ENCODE measurements around the gene EPHB1.

Gene EPHB1

GRCh38 chr3:134809427-134810051 is 14.5 kb downstream of the EPHB1 start:
- no peaks in the 10 kb centered on the region for H3K36me3 ChIP-seq (ENCODE audit: control insufficient read depth, insufficient read depth, low read length)
- H3K4me3 ChIP-seq (ENCODE audit: low read depth, low read length), result no peak overlapping the region
- H3K27me3 ChIP-seq (ENCODE audit: control insufficient read depth, insufficient read depth, low read length), result no peaks in the 10 kb centered on the region
- H3K4me1 ChIP-seq (ENCODE audit: control insufficient read depth, insufficient read depth, low read length), result peaks cover 27% of the 10 kb centered on the region
- H3K9ac ChIP-seq (ENCODE audit: low read depth, low read length), result no peak overlapping the region
- peak overlapping the region; percentile 54 for H3K27ac ChIP-seq (ENCODE audit: low read depth, low read length)
- H3K9me3 ChIP-seq (ENCODE audit: control insufficient read depth, insufficient read depth, low read length), result no peaks in the 10 kb centered on the region

DNA sequence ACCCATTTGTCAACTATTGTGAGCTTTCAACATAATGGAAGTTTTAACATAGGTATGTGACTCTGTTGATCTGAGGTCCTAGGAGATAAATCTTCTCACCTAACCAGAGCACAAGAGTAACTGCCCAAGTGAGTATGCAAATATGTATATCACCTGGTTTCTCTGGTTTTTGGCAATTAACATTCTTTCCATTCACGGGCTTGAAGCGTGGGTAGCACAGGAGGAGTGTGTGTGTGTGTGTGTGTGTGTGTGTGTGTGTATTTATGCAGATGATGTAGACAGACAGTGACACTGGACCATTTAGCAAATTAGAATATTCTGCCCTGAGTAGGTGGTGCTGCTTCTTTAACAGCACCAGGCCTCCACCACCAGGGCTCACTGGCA is 15.0 kb downstream of the EPHB1 start:
- H3K9me3 ChIP-seq (ENCODE audit: control insufficient read depth, insufficient read depth, low read length), result no peaks in the 10 kb centered on the region
- peak overlapping the region; percentile 54 for H3K27ac ChIP-seq (ENCODE audit: low read depth, low read length)
- H3K9ac ChIP-seq (ENCODE audit: low read depth, low read length), result no peak overlapping the region
- no peaks in the 10 kb centered on the region for H3K36me3 ChIP-seq (ENCODE audit: control insufficient read depth, insufficient read depth, low read length)
- no peaks in the 10 kb centered on the region for H3K27me3 ChIP-seq (ENCODE audit: control insufficient read depth, insufficient read depth, low read length)
- no peak overlapping the region for H3K4me3 ChIP-seq (ENCODE audit: low read depth, low read length)
- H3K4me1 ChIP-seq (ENCODE audit: control insufficient read depth, insufficient read depth, low read length), result peaks cover 27% of the 10 kb centered on the region

GRCh38 chr3:134810850-134811249 is 15.8 kb downstream of the EPHB1 start:
- H3K36me3 ChIP-seq (ENCODE audit: control insufficient read depth, insufficient read depth, low read length), result no peaks in the 10 kb centered on the region
- H3K9ac ChIP-seq (ENCODE audit: low read depth, low read length), result no peak overlapping the region
- H3K27ac ChIP-seq (ENCODE audit: low read depth, low read length), result no peak overlapping the region
- H3K4me3 ChIP-seq (ENCODE audit: low read depth, low read length), result no peak overlapping the region
- H3K4me1 ChIP-seq (ENCODE audit: control insufficient read depth, insufficient read depth, low read length), result peaks cover 27% of the 10 kb centered on the region
- no peaks in the 10 kb centered on the region for H3K9me3 ChIP-seq (ENCODE audit: control insufficient read depth, insufficient read depth, low read length)
- no peaks in the 10 kb centered on the region for H3K27me3 ChIP-seq (ENCODE audit: control insufficient read depth, insufficient read depth, low read length)

DNA sequence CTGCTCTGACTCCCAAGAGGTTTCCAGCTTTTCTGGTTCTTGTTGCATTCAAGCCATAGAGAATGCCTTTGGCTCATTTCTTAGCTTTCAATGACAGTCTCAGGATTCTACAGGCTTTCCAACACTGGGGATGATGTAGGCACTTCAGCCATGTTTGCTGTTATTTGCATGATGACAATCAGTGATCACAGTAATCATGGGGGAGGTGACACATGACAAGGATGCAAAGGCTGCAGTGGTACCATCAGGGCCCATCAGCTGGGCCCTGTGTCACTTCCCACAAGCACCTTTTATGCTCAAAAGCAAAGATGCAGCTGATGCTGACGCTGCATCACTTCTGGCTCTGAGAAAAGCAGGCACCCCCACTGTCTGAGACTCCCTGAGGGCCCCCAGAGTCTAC is 18.6 kb downstream of the EPHB1 start:
- Histone ChIP-seq H3K27ac (ENCODE audit: low read depth, low read length) (no peak overlapping the region), H3K4me1 (ENCODE audit: control insufficient read depth, insufficient read depth, low read length) (peaks cover 24% of the 10 kb centered on the region)

DNA sequence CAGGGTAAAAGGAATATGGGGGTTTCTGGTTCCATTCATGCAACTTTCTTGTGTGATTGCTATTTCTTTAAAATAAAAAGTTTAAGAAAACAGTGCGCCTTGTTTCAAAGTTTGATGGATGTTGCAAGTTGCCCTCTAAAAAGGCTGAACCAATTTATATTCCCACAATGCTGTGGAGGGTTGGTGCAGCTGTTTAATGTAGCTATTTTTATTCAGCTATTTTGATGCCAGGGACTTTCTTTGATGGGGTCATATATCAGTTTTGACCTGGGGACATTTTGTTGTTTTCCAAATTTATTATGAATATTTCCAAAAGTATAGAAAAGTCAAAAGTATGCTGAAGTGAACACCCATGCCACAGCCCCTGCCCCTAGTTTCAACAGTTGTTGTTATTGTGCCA is 20.5 kb downstream of the EPHB1 start:
- H3K9me3 ChIP-seq (ENCODE audit: control insufficient read depth, insufficient read depth, low read length), result no peaks in the 10 kb centered on the region
- no peak overlapping the region for H3K27ac ChIP-seq (ENCODE audit: low read depth, low read length)
- H3K4me3 ChIP-seq (ENCODE audit: low read depth, low read length), result no peak overlapping the region
- H3K4me1 ChIP-seq (ENCODE audit: control insufficient read depth, insufficient read depth, low read length), result peaks cover 11% of the 10 kb centered on the region
- H3K27me3 ChIP-seq (ENCODE audit: control insufficient read depth, insufficient read depth, low read length), result no peaks in the 10 kb centered on the region
- no peaks in the 10 kb centered on the region for H3K36me3 ChIP-seq (ENCODE audit: control insufficient read depth, insufficient read depth, low read length)
- H3K9ac ChIP-seq (ENCODE audit: low read depth, low read length), result no peak overlapping the region

More for the DNA sequence above, 18.6 kb downstream of the EPHB1 start:
- no peak overlapping the region for H3K4me3 ChIP-seq (ENCODE audit: low read depth, low read length)
- no peaks in the 10 kb centered on the region for H3K36me3 ChIP-seq (ENCODE audit: control insufficient read depth, insufficient read depth, low read length)
- no peaks in the 10 kb centered on the region for H3K9me3 ChIP-seq (ENCODE audit: control insufficient read depth, insufficient read depth, low read length)
- no peak overlapping the region for H3K9ac ChIP-seq (ENCODE audit: low read depth, low read length)
- H3K27me3 ChIP-seq (ENCODE audit: control insufficient read depth, insufficient read depth, low read length), result no peaks in the 10 kb centered on the region

GRCh38 chr3:134816623-134817022 is 21.6 kb downstream of the EPHB1 start:
- H3K9me3 ChIP-seq (ENCODE audit: control insufficient read depth, insufficient read depth, low read length), result no peaks in the 10 kb centered on the region

DNA sequence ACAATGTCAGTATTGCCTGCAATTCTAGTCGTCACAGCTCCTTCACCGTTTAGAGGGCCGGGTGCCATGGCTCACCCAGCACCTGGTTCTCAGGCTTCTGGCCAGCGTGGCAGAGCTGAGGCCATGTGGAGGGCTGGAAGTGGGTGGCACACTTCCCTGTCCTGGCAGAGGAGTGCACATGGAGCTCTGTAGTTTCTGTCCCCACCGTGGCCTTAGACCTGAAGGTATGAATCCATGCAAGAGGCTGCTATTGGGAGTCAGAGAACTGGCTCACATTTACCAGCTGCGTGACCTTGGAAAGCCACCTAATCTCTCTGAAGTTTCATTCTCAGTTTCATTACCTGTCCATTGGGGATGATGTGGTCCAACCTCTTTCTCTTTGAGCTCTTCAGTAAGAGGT is 22.2 kb downstream of the EPHB1 start:
- Histone ChIP-seq H3K27me3 (ENCODE audit: control insufficient read depth, insufficient read depth, low read length) (no peaks in the 10 kb centered on the region), H3K27ac (ENCODE audit: low read depth, low read length) (no peak overlapping the region), H3K4me1 (ENCODE audit: control insufficient read depth, insufficient read depth, low read length) (peaks cover 6% of the 10 kb centered on the region), H3K36me3 (ENCODE audit: control insufficient read depth, insufficient read depth, low read length) (no peaks in the 10 kb centered on the region), H3K9ac (ENCODE audit: low read depth, low read length) (no peak overlapping the region), H3K4me3 (ENCODE audit: low read depth, low read length) (no peak overlapping the region), H3K9me3 (ENCODE audit: control insufficient read depth, insufficient read depth, low read length) (no peaks in the 10 kb centered on the region)

More at GRCh38 chr3:134816623-134817022, 21.6 kb downstream of the EPHB1 start:
- Histone ChIP-seq H3K4me3 (ENCODE audit: low read depth, low read length) (no peak overlapping the region), H3K36me3 (ENCODE audit: control insufficient read depth, insufficient read depth, low read length) (no peaks in the 10 kb centered on the region), H3K27ac (ENCODE audit: low read depth, low read length) (no peak overlapping the region), H3K9ac (ENCODE audit: low read depth, low read length) (no peak overlapping the region), H3K4me1 (ENCODE audit: control insufficient read depth, insufficient read depth, low read length) (peaks cover 6% of the 10 kb centered on the region), H3K27me3 (ENCODE audit: control insufficient read depth, insufficient read depth, low read length) (no peaks in the 10 kb centered on the region)

DNA sequence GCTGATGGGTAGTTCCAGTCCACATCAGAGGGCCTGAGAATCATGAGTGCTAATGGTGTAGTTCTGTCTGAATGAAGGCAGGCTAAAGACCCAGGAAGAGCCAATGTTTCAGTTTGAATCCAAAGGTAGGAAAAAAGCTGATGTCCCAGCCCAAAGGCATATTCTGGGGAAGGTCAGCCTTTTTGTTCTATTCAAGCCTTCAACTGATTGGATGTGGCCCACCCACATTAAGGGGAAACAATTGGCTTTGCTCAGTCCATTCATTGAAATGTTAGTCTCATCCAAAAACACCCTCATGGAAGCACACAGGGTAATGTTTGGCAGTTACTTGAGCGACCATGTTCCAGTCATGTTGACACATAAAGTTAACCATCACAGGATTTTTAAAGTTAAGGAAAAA is 25.9 kb downstream of the EPHB1 start:
- H3K4me1 ChIP-seq (ENCODE audit: control insufficient read depth, insufficient read depth, low read length), result no peaks in the 10 kb centered on the region
- no peaks in the 10 kb centered on the region for H3K36me3 ChIP-seq (ENCODE audit: control insufficient read depth, insufficient read depth, low read length)
- no peak overlapping the region for H3K27ac ChIP-seq (ENCODE audit: low read depth, low read length)
- H3K27me3 ChIP-seq (ENCODE audit: control insufficient read depth, insufficient read depth, low read length), result no peaks in the 10 kb centered on the region
- H3K9ac ChIP-seq (ENCODE audit: low read depth, low read length), result no peak overlapping the region
- no peak overlapping the region for H3K4me3 ChIP-seq (ENCODE audit: low read depth, low read length)
- no peaks in the 10 kb centered on the region for H3K9me3 ChIP-seq (ENCODE audit: control insufficient read depth, insufficient read depth, low read length)

DNA sequence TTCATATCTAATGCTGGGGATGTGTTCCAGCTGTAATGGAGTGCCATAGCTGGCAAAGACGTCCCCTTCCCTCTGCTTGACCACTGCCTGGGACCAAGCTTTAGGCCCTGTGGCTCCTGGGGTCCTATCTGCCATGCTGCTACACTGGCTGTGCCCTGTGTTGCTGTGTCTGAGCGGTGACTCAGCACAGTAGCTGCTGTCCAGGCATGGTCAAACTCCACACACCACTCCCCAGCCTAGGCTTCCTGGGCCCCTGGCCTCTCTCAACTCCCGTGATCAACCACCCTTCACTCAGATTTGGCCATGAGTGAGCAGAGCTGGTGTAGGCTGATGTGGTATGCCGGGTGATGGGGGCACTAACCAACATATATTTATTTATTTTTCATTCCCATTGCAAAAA is 27.0 kb downstream of the EPHB1 start:
- Histone ChIP-seq H3K9ac (ENCODE audit: low read depth, low read length) (no peak overlapping the region), H3K27ac (ENCODE audit: low read depth, low read length) (no peak overlapping the region), H3K4me1 (ENCODE audit: control insufficient read depth, insufficient read depth, low read length) (no peaks in the 10 kb centered on the region), H3K4me3 (ENCODE audit: low read depth, low read length) (no peak overlapping the region), H3K36me3 (ENCODE audit: control insufficient read depth, insufficient read depth, low read length) (no peaks in the 10 kb centered on the region), H3K9me3 (ENCODE audit: control insufficient read depth, insufficient read depth, low read length) (no peaks in the 10 kb centered on the region), H3K27me3 (ENCODE audit: control insufficient read depth, insufficient read depth, low read length) (no peaks in the 10 kb centered on the region)

- H3K9ac ChIP-seq (ENCODE audit: low read depth, low read length), result no peak overlapping the region
- H3K27ac ChIP-seq (ENCODE audit: low read depth, low read length), result no peak overlapping the region
- no peak overlapping the region for H3K4me3 ChIP-seq (ENCODE audit: low read depth, low read length)
- no peaks in the 10 kb centered on the region for H3K9me3 ChIP-seq (ENCODE audit: control insufficient read depth, insufficient read depth, low read length)
- no peaks in the 10 kb centered on the region for H3K27me3 ChIP-seq (ENCODE audit: control insufficient read depth, insufficient read depth, low read length)
- H3K36me3 ChIP-seq (ENCODE audit: control insufficient read depth, insufficient read depth, low read length), result no peaks in the 10 kb centered on the region
- H3K4me1 ChIP-seq (ENCODE audit: control insufficient read depth, insufficient read depth, low read length), result no peaks in the 10 kb centered on the region
Measured at GRCh38 chr3:134823679-134824078, 28.6 kb downstream of the EPHB1 start.

- Histone ChIP-seq H3K9ac (ENCODE audit: low read depth, low read length) (no peak overlapping the region), H3K4me3 (ENCODE audit: low read depth, low read length) (no peak overlapping the region), H3K4me1 (ENCODE audit: control insufficient read depth, insufficient read depth, low read length) (no peaks in the 10 kb centered on the region)
Measured at GRCh38 chr3:134824791-134825190, 29.7 kb downstream of the EPHB1 start.

GRCh38 chr3:134827213-134827612 is 32.2 kb downstream of the EPHB1 start:
- Histone ChIP-seq H3K27me3 (ENCODE audit: control insufficient read depth, insufficient read depth, low read length) (no peaks in the 10 kb centered on the region), H3K4me3 (ENCODE audit: low read depth, low read length) (no peak overlapping the region), H3K36me3 (ENCODE audit: control insufficient read depth, insufficient read depth, low read length) (no peaks in the 10 kb centered on the region), H3K9me3 (ENCODE audit: control insufficient read depth, insufficient read depth, low read length) (no peaks in the 10 kb centered on the region), H3K9ac (ENCODE audit: low read depth, low read length) (no peak overlapping the region), H3K27ac (ENCODE audit: low read depth, low read length) (no peak overlapping the region), H3K4me1 (ENCODE audit: control insufficient read depth, insufficient read depth, low read length) (no peaks in the 10 kb centered on the region)

More at GRCh38 chr3:134824791-134825190, 29.7 kb downstream of the EPHB1 start:
- Histone ChIP-seq H3K27ac (ENCODE audit: low read depth, low read length) (no peak overlapping the region), H3K9me3 (ENCODE audit: control insufficient read depth, insufficient read depth, low read length) (no peaks in the 10 kb centered on the region), H3K36me3 (ENCODE audit: control insufficient read depth, insufficient read depth, low read length) (no peaks in the 10 kb centered on the region), H3K27me3 (ENCODE audit: control insufficient read depth, insufficient read depth, low read length) (no peaks in the 10 kb centered on the region)
